Activated naive CD8-positive, alpha-beta T cell (primary cell): ENCODE results near the gene LAMA1.

Experiments used
- H3K27ac Mint-ChIP-seq: one replicate; pipeline ENCODE4 v1.8.0; 2021; ENCODE audit warnings: mixed read lengths
- H3K27me3 Mint-ChIP-seq: one replicate; pipeline ENCODE4 v1.8.0; 2021; ENCODE audit warnings: mixed read lengths
- H3K36me3 Mint-ChIP-seq: one replicate; pipeline ENCODE4 v1.8.0; 2021; ENCODE audit warnings: mixed read lengths
- H3K4me1 Mint-ChIP-seq: one replicate; pipeline ENCODE4 v1.8.0; 2021; ENCODE audit warnings: low read depth, mixed read lengths
- H3K4me3 Mint-ChIP-seq: one replicate; pipeline ENCODE4 v1.8.0; 2021; ENCODE audit warnings: mild to moderate bottlenecking, mixed read lengths
- H3K9me3 Mint-ChIP-seq: one replicate; pipeline ENCODE4 v1.8.0; 2021; ENCODE audit warnings: low read depth, mixed read lengths

The LAMA1 gene

DNA sequence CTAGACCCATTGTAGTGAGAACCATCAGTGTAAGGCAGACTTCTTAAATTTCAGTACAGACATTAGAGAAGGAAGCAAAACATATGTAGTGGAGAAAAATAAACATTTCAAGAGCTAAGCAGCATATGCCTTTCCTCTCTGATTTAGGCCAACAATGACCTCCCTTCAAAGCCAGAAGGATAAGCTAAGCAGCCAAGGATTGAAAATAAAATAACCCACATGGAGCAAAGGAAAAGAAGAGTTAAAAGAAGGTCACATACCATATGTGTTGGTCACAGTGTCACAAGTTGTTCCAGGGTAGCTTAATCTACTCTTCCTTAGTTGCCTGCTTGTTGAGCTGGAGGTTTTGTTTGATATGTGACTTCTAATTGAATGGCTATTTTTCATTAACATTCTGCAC is 15.6 kb upstream of the LAMA1 start:
- Mint-ChIP-seq H3K36me3 (no peaks in the 10 kb centered on the region), H3K4me3 (no peak overlapping the region), H3K9me3 (peaks cover 6% of the 10 kb centered on the region), H3K27me3 (no peaks in the 10 kb centered on the region), H3K27ac (no peak overlapping the region), H3K4me1 (no peaks in the 10 kb centered on the region)

DNA sequence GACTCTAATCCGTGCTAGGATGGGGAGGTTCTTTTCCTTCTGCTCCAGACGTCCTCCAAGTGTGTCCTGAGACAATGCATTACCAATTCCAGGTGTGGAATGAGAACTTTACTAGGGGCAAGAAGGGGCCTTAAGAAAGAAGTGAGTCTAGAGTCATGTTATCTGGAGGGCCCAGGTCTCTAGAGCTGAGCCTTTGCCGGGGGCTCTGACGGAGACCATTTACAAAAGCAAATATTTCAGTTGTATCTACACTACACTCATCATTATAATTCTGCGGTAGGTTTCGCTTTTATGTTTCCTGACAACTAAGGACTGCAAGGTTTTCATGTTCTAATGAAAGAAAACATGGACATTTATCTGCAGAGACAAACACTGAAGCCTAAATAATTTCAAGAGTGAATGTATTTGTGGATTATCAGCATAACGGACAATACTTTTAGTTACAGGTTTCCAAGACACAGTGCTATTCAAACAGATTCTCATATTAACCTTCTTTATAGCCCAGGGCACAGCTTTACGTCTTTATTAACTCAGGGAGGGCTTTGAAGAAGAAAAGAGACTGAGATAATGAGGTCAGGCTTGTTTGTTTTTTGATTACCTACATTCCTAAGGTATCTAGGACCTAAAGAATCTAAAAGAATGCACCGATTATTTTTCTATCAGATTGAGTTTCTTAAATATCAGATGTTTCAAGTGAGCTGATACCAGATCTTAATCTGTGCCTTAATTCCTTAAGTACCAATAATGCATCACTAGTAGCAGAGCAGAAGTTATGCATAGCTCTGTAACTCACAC is 15.0 kb upstream of the LAMA1 start:
- Mint-ChIP-seq H3K36me3 (no peaks in the 10 kb centered on the region), H3K9me3 (peaks cover 6% of the 10 kb centered on the region), H3K27ac (no peak overlapping the region), H3K4me1 (no peaks in the 10 kb centered on the region), H3K27me3 (no peaks in the 10 kb centered on the region), H3K4me3 (no peak overlapping the region)

DNA sequence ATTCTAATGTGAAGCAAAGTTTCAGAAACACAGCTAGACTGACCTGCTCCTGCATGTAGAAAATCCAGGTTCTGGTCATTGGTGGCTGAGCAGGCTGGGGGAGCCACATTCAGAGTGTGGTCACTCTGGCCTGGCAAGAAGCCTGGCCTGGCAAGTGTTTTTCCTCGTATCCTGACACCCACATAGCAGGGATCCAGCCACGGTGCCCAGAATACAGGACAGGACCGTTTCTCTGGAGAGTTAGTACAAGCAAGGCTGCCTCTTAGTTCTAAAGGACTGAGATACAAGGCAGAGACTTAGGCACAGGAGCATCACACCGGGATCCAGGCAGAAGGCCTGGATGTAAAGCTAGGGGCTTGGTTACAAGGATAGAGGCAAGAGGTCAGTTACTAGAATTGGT is 4.8 kb upstream of the LAMA1 start:
- no peak overlapping the region for H3K4me3 Mint-ChIP-seq

DNA sequence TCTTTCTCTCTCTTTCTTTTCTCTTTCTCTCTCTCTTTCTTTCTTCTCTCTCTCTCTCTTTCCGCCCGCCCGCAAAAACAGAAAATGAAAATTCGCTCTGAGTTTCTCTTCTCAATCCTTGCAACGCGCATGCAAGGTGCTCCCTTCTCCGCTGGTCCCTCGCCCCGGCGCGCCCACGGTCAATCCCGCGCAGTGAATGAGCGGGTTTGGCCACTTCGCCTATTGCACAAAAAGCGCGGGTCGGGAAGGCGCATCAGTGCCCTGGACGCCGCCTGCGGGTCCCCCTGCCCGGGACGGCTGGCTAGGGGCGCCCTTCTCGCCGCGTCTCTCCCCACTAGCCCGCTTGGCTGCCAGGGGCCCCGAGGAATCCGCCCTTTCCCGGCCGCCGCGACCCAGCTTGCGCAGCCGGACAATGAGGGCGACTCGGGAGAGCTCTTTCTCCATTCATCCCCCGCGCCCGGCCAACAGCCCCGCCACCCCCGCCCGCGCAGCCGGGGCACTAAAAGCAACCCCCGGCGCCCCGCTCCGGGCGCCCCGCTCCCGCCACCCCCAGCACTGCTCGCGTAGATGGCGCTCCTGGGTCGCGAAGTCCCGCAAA is 706 bp downstream of the LAMA1 start:
- peaks cover 14% of the 10 kb centered on the region for H3K4me1 Mint-ChIP-seq

More for the DNA sequence above, 4.8 kb upstream of the LAMA1 start:
- Mint-ChIP-seq H3K4me1 (no peaks in the 10 kb centered on the region), H3K27me3 (peaks cover 4% of the 10 kb centered on the region), H3K36me3 (no peaks in the 10 kb centered on the region), H3K9me3 (no peaks in the 10 kb centered on the region), H3K27ac (no peak overlapping the region)

DNA sequence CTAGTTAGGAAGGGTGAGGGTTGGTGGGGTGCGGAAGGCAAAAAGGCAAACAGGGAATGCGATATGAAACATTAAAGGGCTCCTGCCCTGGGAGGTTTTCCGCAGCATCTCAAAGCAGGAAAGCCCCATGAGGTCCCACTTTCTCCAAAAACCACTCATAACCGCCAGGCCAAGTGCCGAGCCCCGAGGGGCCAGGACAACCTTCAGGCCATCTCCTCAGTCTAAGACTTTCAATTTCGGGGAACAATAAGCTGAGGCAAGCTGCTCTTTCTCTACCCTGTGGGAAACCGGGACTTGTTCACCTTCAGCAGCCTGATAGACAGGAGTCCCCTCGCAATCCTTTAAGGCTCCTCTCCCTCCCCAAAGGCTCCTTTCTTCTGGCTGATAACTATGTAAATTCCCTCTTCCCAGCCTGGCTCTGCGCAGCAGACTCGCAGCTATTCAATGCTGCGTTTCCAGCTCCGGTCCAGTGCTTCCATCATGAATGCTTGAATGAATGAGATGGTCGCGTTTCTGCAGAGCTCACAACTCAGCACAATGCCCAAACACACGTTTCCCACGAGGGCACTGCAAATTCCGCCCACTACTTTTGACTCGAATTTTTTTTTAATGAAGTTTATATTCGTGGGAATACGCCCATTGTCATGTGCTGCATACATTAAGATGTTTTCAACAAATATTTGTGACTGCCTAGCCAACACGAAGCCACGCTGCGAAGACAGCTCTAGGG is 1.4 kb downstream of the LAMA1 start:
- H3K4me1 Mint-ChIP-seq = peaks cover 14% of the 10 kb centered on the region
- no peak overlapping the region for H3K27ac Mint-ChIP-seq
- peaks cover 26% of the 10 kb centered on the region for H3K27me3 Mint-ChIP-seq
- H3K4me3 Mint-ChIP-seq = peak overlapping the region; percentile 35
- H3K9me3 Mint-ChIP-seq = no peaks in the 10 kb centered on the region
- no peaks in the 10 kb centered on the region for H3K36me3 Mint-ChIP-seq

More for the DNA sequence above, 706 bp downstream of the LAMA1 start:
- no peaks in the 10 kb centered on the region for H3K9me3 Mint-ChIP-seq
- H3K4me3 Mint-ChIP-seq = peak overlapping the region; percentile 35
- no peaks in the 10 kb centered on the region for H3K36me3 Mint-ChIP-seq
- H3K27ac Mint-ChIP-seq = no peak overlapping the region
- H3K27me3 Mint-ChIP-seq = peaks cover 26% of the 10 kb centered on the region

DNA sequence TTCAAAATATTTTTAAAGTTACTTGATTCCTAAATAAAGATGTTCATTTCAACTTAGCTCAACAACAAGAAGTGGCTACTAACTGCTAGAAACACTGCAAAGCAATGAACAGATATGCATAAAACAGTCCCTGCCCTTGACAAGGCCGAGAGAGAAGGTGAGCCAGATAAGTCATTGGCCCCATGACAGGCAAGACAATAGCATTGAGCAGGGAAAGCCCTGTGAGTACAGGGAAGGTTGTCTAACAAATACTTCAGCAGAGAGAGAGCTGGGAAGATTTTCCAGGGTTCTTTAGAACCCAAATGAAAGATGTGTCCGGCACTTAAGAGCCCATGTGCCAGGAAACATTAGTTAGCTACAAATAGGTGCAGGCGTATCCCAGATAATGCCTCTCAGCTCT is 4.7 kb downstream of the LAMA1 start:
- Mint-ChIP-seq H3K27me3 (peaks cover 24% of the 10 kb centered on the region), H3K9me3 (no peaks in the 10 kb centered on the region), H3K4me3 (no peak overlapping the region), H3K4me1 (peaks cover 14% of the 10 kb centered on the region), H3K27ac (no peak overlapping the region), H3K36me3 (no peaks in the 10 kb centered on the region)

DNA sequence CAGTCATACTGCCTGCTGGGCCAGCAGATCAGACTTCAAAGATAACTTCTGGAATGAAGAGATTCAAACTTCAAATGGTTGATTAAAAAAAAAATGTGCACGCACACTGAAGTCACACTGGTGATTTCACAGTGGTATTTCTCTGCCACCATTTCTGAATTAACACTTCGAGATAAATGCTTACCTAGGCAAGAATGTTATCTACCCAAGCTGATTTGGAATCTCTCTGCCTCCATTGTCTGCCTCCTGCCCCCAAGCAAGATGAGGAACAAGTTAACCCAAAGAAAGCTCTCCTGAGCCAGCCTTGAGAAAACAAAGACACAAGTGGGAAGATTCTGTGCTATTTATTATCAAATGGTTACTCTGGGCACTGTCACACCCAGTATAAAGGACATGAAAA is 6.5 kb downstream of the LAMA1 start:
- H3K27me3 Mint-ChIP-seq = peaks cover 17% of the 10 kb centered on the region
- H3K27ac Mint-ChIP-seq = no peak overlapping the region
- H3K36me3 Mint-ChIP-seq = no peaks in the 10 kb centered on the region
- H3K4me1 Mint-ChIP-seq = peaks cover 7% of the 10 kb centered on the region
- no peak overlapping the region for H3K4me3 Mint-ChIP-seq
- H3K9me3 Mint-ChIP-seq = no peaks in the 10 kb centered on the region

DNA sequence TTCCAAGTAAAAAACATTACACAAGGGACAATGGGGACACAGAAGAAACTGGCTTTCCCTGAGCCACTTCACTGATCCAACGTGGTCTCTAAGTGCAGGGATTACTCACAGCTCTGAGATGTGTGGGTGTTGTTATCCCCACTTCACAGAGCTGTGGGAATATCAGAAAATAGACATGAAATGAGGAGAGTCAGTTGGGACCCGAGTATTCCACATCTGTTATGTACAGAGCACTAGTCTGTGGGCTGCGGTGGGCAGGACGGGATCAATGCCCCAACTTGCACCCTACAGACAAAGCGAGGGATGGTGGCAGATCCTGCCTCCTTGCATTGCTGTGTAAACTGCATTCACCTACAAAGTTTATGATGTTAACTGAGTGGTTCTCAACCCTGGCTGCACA is 11.7 kb downstream of the LAMA1 start:
- H3K4me1 Mint-ChIP-seq = no peaks in the 10 kb centered on the region
- no peaks in the 10 kb centered on the region for H3K9me3 Mint-ChIP-seq
- H3K36me3 Mint-ChIP-seq = no peaks in the 10 kb centered on the region
- no peaks in the 10 kb centered on the region for H3K27me3 Mint-ChIP-seq
- H3K27ac Mint-ChIP-seq = no peak overlapping the region
- no peak overlapping the region for H3K4me3 Mint-ChIP-seq

DNA sequence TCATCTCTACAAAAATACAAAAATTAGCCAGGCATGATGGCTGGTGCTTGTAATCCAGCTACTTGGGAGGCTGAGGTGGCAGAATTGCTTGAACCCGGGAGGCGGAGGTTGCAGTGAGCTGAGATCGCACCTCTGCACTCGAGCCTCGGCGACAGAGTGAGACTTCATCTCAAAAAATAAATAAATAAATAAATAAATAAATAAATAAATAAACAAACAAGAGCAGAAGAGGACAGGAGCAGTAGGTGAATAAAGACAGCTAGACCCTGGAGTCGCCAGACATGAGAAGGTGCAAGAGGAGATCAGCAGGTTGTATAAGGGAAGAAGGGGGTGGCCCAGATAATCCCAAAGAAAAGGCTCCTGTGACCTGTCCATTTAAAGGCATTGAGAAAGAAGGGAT is 12.3 kb downstream of the LAMA1 start:
- Mint-ChIP-seq H3K27me3 (no peaks in the 10 kb centered on the region), H3K36me3 (no peaks in the 10 kb centered on the region), H3K4me3 (no peak overlapping the region), H3K27ac (no peak overlapping the region), H3K4me1 (no peaks in the 10 kb centered on the region), H3K9me3 (no peaks in the 10 kb centered on the region)

DNA sequence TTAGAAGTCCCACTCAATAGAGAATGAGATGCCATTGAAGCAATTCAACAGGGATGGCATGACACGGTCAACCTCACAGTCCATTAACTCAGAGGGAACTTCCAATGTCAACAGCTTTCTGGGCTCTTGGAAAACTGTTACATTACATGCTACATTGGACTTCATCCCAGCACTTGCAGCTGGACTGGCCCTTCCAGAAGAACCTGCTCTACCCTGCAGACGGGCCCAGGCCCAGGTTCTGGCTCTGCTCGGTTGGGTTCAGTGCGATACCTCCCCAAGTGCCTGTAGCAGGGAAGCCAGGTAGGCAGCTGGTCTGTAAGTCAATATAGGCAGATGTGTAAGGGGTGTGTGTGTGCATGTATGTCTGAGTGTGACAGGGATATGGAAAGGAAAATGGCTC is 12.9 kb downstream of the LAMA1 start:
- Mint-ChIP-seq H3K4me3 (no peak overlapping the region), H3K27ac (no peak overlapping the region), H3K36me3 (no peaks in the 10 kb centered on the region), H3K27me3 (no peaks in the 10 kb centered on the region), H3K9me3 (no peaks in the 10 kb centered on the region), H3K4me1 (no peaks in the 10 kb centered on the region)

DNA sequence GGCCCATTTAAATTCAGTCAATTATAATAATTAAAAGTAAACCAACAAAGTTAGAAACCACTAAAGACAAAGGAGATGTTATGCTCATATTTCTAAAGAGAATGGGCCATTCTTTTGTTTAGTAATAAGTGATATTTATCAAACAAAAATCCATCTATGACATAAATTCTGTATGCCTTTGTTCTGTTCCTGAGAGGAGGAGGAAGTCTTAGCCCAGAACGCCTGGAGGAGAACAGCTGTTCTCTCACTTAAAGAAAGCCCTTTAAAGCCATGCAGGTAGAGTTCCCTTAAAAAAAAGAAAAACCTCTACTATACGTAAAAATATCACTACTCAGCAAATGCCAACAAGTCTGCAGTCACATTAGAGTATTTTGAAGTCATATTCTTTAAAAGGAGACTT is 15.5 kb downstream of the LAMA1 start:
- Mint-ChIP-seq H3K4me1 (no peaks in the 10 kb centered on the region), H3K27me3 (no peaks in the 10 kb centered on the region), H3K36me3 (no peaks in the 10 kb centered on the region), H3K4me3 (no peak overlapping the region), H3K9me3 (no peaks in the 10 kb centered on the region), H3K27ac (no peak overlapping the region)

DNA sequence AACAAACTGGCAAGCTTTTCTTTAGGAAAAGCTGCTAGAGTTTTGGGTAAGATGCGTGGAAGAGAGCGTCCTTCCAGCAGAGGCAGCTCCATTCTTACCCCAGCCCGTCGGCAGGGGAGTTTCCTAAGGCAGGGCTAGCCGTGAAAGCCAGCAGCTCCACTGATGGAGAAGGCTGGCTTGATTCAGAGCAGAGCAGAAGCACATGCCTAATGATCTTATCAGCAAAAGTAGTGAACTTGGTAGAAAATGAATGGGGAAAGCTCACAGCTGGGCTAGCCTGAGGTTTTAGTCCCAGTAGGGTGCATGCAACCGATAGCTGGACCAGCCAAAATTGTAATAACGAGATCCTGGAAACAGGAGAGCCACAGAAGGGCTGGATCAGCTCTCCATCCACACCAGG is 20.8 kb downstream of the LAMA1 start:
- Mint-ChIP-seq H3K9me3 (peaks cover 4% of the 10 kb centered on the region), H3K4me3 (no peak overlapping the region), H3K4me1 (no peaks in the 10 kb centered on the region), H3K27ac (no peak overlapping the region), H3K36me3 (no peaks in the 10 kb centered on the region), H3K27me3 (peaks cover 2% of the 10 kb centered on the region)

DNA sequence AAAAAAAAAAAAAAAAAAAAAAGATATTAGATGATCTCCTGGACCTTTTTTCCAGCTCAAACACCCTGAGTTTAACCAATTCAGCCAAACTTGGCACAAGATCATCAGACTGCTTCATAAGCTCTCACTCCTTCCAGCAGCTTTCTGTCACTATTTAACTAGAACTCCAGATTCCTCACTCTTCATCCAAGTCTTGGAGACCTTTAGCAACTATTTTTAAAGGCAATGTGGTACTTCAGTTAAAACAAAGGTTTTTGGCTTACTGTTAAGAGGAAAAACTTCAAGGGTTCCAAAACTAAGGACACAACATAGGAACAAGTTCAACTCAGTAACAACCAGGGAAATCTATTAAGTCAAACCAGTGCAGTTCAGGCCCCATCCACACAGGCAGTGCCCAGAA is 23.2 kb downstream of the LAMA1 start:
- Mint-ChIP-seq H3K4me3 (no peak overlapping the region), H3K9me3 (peaks cover 4% of the 10 kb centered on the region), H3K27me3 (peaks cover 2% of the 10 kb centered on the region), H3K36me3 (no peaks in the 10 kb centered on the region), H3K27ac (no peak overlapping the region), H3K4me1 (no peaks in the 10 kb centered on the region)

DNA sequence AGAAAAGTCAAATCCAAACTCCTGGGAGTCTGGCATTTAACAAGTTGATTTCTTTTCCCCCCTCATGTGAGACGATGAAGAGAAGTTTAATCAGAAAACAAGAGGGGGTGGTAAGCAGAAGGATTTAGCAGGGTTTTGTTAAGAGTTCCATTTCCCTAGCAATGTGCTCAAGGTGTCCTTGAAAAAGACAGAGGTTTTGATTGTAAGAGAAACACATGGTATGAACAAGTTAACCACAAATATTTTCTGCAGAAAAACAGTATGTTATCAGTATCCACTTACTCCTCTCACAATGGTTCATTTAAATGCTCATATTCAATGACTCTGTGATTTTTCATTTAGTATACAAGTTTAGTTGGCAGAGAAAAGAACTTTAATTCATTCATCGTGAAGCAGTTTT is 26.8 kb downstream of the LAMA1 start:
- no peak overlapping the region for H3K4me3 Mint-ChIP-seq
- peaks cover 4% of the 10 kb centered on the region for H3K9me3 Mint-ChIP-seq
- H3K36me3 Mint-ChIP-seq = no peaks in the 10 kb centered on the region
- peaks cover 2% of the 10 kb centered on the region for H3K27me3 Mint-ChIP-seq
- H3K27ac Mint-ChIP-seq = no peak overlapping the region
- H3K4me1 Mint-ChIP-seq = no peaks in the 10 kb centered on the region

DNA sequence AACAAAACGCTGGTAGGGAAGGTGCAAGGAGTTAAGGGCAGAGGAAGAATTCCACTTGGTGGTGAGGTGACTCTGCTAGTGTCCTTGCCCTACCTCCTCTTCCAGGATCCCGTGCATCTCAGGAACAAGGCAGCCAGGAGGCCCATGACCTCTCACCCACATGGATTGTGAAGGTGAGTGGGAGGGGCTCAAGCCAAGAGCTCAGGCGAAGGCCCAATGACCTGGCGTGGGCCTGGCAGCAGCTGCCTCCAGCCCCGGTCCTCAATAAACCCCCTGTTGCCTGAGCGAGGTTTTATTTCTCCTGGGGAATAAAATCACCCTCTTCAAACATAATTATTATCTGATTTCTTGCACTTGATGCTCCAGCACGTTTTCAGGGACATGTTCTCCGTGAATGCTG is 28.2 kb downstream of the LAMA1 start:
- peaks cover 2% of the 10 kb centered on the region for H3K27me3 Mint-ChIP-seq
- no peak overlapping the region for H3K27ac Mint-ChIP-seq
- H3K9me3 Mint-ChIP-seq = peaks cover 4% of the 10 kb centered on the region
- no peaks in the 10 kb centered on the region for H3K36me3 Mint-ChIP-seq
- H3K4me3 Mint-ChIP-seq = no peak overlapping the region
- H3K4me1 Mint-ChIP-seq = no peaks in the 10 kb centered on the region
